AG09309 (cell line): ENCODE data around the gene TRIM67.

Experiments used
- DNase-seq: peaks from one replicate; pipeline ENCODE4 v3.0.0-alpha.2; 2010; ENCODE audit warnings: low read depth
- H3K4me3 ChIP-seq: 2 replicates; pipeline ENCODE4 v1.5.1; 2011; ENCODE audit warnings: mild to moderate bottlenecking, low read depth, low read length, moderate library complexity; ENCODE audit not compliant: control insufficient read depth
- CTCF ChIP-seq: IDR thresholded peaks from 2 replicates; pipeline ENCODE4 v1.5.1; 2011; ENCODE audit warnings: mild to moderate bottlenecking, low read depth, low read length, inconsistent platforms; ENCODE audit not compliant: insufficient read depth, control insufficient read depth; ENCODE audit errors: missing control alignments

TRIM67 gene

GRCh38 chr1:231162970-231163829, 1.3 kb downstream of the TRIM67 start:
- DNase-seq, result no peak

GRCh38 chr1:231163830-231164427, 2.1 kb downstream of the TRIM67 start:
- DNase-seq, result no peak
- H3K4me3 ChIP-seq, result no peak overlapping the region
- no peak for TF ChIP-seq CTCF

More at GRCh38 chr1:231162970-231163829, 1.3 kb downstream of the TRIM67 start:
- peak overlapping the region; percentile 17; the same call in 1 of the 2 replicates for H3K4me3 ChIP-seq
- no peak for TF ChIP-seq CTCF

- DNase-seq, result no peak
- no peak for TF ChIP-seq CTCF
- no peak overlapping the region for H3K4me3 ChIP-seq
Observed at GRCh38 chr1:231165371-231165770, 3.5 kb downstream of the TRIM67 start.

GRCh38 chr1:231166398-231166797, 4.5 kb downstream of the TRIM67 start:
- DNase-seq, result no peak
- TF ChIP-seq CTCF, result no peak
- no peak overlapping the region for H3K4me3 ChIP-seq

- H3K4me3 ChIP-seq, result no peak overlapping the region
- no peak for DNase-seq
- TF ChIP-seq CTCF, result no peak
Observed at GRCh38 chr1:231170875-231171274, 9.0 kb downstream of the TRIM67 start.

GRCh38 chr1:231171623-231172197, 9.9 kb downstream of the TRIM67 start:
- TF ChIP-seq CTCF, result no peak
- no peak for DNase-seq
- no peak overlapping the region for H3K4me3 ChIP-seq
